ENCODE results near the gene DIP2C.

DNA sequence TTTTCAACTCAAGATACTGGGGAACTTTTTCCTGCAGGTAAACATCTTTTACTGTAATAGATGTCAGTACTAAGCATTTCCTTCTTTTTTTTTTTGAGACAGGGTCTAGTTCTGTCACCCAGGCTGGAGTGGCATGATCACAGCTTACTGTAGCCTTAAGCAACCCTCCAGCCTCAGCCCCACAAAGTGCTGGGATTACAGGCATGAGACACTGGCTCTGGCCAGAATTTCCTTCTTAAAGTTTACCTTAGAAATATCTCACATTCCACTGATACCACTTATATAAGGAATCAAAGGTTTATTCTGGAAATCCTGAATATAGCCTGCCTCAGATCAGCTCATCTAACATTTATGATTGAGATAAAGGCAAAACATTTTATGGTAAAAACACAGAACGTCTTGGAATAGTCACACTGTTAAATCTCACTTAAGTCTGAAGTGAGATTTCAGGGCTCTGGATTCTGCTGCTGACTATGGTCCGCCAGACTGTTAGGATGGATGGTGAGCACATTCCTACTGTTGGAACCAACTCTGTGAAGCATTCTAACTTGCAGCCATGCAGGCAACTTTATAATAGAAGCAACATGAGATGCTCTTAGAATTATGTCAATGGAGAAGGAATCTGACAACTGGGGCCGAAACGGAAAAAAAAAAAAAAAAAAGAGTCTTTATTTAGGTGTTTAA, 402.3 kb downstream of the DIP2C start:
- TF ChIP-seq, protein P1, sequence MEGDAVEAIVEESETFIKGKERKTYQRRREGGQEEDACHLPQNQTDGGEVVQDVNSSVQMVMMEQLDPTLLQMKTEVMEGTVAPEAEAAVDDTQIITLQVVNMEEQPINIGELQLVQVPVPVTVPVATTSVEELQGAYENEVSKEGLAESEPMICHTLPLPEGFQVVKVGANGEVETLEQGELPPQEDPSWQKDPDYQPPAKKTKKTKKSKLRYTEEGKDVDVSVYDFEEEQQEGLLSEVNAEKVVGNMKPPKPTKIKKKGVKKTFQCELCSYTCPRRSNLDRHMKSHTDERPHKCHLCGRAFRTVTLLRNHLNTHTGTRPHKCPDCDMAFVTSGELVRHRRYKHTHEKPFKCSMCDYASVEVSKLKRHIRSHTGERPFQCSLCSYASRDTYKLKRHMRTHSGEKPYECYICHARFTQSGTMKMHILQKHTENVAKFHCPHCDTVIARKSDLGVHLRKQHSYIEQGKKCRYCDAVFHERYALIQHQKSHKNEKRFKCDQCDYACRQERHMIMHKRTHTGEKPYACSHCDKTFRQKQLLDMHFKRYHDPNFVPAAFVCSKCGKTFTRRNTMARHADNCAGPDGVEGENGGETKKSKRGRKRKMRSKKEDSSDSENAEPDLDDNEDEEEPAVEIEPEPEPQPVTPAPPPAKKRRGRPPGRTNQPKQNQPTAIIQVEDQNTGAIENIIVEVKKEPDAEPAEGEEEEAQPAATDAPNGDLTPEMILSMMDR (IDR thresholded peaks at IDR 0.05): no peak
- TF ChIP-seq POLR2A (IDR thresholded peaks at IDR 0.05): no peak
